HG03045 (cell line): ENCODE data around the gene LACTB.

ENCODE experiments used
- ATAC-seq: cut with Tn5 transposase; IDR thresholded peaks from one replicate; pipeline ENCODE4 v1.9.1; 2021; ENCODE audit warnings: mild to moderate bottlenecking, moderate library complexity; ENCODE audit not compliant: unreplicated experiment

LACTB gene, protein sequence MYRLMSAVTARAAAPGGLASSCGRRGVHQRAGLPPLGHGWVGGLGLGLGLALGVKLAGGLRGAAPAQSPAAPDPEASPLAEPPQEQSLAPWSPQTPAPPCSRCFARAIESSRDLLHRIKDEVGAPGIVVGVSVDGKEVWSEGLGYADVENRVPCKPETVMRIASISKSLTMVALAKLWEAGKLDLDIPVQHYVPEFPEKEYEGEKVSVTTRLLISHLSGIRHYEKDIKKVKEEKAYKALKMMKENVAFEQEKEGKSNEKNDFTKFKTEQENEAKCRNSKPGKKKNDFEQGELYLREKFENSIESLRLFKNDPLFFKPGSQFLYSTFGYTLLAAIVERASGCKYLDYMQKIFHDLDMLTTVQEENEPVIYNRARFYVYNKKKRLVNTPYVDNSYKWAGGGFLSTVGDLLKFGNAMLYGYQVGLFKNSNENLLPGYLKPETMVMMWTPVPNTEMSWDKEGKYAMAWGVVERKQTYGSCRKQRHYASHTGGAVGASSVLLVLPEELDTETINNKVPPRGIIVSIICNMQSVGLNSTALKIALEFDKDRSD

GRCh38 chr15:63121382-63122001 is at the start of gene LACTB:
Gene LACTB (plus strand): TSS chr15:63121861. CDS start chr15:63121872, 11 bp downstream.
- ATAC-seq, result peak; percentile 86

DNA sequence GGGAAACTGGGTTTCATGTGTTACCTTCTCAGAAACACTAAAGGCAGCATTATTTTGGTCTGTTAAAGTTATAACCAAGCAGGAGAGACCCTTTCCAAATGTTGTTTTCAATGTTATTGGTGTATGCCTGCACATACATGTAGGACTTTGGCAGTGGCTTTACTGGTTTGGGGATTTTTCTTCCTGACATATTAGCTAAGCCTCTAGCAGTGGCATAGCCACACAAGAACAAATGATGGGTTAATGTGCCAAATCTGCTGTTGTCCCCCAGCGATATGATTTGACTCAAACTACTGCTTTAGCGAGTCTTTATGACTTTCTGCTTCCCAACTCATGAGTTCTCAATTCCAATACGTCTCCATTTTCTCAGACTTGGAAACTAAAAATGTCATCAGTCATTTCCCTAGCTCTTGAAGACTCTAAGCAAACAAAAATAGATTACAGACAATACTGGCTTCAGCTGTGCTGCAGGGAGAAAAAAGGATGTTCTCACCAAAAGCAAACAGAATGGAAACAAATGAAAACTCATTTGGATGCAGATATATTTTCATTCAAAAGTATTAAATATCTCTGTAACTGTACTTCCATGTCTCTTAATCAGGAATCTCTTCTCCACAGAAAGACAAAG is 49.5 kb upstream of the LACTB start:
- ATAC-seq, result no peak

DNA sequence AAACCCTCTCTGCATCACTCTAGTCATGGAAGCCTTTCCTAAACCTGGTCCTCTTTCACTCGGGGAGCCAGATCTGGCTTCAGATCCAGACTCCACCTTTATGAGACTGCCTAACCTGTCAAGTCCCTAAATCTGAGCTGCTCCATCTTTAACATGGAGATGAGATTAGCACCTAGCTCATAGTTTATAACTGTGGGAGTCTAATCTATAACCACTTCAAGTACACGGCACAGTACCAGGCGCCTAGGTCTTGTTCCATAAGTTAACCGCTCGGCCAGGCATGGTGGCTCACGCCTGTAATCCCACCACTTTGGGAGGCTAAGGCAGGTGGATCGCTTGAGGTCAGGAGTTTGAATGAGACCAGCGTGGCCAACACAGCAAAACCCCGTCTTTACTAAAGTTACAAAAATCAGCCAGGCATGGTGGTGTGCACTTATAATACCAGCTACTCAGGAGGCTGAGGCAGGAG is 48.8 kb upstream of the LACTB start:
- no peak for ATAC-seq

- no peak for ATAC-seq
These were observed 48.0 kb upstream of the LACTB start for GRCh38 chr15:63073497-63074172.

- no peak for ATAC-seq
These were observed 46.4 kb upstream of the LACTB start for GRCh38 chr15:63075015-63075983.

DNA sequence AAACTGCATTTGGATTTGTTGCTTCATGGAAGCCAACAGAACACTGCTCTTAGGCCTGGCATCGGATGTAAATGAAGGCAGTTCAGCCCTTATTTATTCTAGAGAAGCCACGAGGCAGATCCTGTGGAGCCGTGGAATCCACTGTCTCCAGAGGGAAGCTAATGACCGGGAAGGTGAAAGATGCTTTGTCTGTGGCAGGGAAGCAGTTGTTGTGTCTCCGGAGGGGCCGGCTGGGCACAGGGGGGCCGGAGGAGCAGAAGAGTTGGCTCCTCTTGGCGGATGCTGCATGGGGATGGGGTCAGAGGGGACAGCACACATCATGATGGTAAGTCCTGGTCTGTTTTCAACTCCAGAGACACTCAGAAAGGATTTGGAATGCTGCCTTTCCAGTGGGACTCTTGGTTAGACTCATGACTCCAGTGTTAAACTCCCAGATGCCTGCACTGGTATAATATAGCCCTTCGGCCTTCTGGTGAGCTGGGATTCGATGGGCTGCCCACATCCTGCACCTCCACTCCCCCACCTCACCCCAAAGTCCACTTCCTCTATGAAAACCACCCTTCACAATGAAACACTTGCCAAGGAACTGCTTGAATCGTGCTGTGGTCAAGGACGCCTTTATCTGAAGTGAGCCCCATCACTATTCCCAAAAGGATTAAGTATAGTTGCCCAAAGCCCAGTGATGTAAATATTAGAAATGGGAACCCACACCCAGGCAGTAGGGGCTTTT is 45.5 kb upstream of the LACTB start:
- no peak for ATAC-seq

- no peak for ATAC-seq
These were observed 45.0 kb upstream of the LACTB start for GRCh38 chr15:63076714-63077046.

DNA sequence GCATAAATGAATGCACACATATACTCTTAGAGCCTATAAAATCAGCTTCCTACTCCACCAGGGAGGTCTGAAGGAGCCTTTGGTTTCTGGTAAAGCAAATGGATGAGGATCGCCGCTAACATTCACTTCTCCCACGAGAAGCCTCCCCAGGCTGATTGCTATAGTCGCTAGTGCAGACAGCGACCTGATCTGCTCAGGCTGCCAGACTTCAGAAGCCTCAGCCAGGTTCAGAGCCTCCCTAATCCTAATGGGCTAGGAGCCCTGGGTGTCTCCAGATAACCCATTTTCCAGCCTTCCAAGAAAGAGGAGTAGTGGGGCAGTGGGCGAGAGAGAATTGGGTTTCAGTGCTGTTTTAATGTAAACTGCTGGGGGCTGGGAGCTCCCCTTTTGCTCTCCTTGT is 43.7 kb upstream of the LACTB start:
- no peak for ATAC-seq

DNA sequence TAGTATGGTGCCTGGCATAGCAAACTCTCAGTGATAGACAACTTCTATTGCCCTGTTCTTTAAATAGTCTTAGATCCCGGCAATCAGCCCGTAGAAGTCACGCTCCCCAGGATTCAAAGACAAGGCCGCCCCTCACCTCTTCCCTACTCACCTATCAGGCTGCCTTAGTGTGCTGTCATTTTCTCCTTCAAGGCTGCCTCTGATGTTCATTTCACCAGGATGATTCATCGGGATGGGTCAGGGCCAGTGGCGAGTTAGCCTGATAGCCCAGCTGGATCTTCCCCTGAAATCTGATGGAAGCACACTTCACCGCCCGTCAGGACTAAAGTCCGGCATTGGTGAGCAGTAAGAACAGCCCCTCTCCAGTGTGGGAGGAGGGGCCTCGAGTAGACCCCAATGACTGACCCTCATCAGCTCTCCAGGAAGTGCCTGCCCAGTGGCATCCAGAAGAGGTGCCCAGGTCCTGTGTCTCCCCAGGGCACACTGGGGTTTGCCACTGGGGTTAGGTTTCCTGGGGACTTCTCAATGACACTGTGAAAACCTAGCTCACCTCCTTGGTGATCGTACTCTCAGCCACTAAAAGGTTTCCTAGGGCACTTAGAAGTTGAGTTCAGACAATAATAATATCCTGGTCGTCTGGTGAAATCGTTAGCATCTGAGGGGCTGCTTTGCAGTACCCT is 41.6 kb upstream of the LACTB start:
- ATAC-seq, result no peak

GRCh38 chr15:63080634-63081250 is 40.9 kb upstream of the LACTB start:
- ATAC-seq, result no peak

DNA sequence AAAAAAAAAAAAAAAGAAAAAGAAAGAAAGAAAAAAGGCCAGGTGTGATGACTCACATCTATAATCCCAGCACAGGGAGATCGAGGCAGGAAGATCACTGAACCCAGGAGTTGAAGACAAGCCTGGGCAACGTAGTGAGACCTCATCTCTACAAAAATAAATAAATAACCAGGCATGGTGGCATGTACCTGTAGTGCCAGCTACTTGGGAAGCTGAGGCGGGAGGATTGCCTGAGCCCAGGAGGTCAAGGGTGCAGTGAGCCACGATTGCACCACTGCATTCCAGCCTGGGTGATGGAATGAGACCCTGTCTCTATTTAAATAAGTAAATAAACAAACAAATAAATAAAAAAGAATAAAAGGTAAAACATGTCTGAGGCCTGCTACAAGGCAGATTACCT is 39.3 kb upstream of the LACTB start:
- no peak for ATAC-seq

DNA sequence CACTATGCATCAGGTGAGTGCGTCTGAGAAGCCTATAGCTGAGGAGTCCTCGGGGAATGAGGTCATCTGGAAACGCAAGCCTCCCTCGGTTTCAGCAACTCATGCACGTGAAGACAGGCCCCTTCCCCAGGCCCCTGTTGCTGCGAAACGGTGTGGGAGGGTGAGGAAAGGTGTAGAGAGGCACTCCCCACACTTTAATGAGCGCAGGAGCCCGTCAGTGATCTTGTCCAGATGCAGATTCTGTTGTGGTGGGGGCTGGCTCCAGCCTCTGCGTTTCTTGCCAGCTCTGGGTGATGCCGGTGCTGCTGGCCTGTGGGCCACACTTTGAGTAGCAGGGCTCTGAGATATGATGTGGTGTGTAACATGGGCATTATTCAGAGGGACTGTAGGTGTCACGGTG is 38.6 kb upstream of the LACTB start:
- no peak for ATAC-seq

- no peak for ATAC-seq
These were observed 38.1 kb upstream of the LACTB start for GRCh38 chr15:63083541-63083940.

DNA sequence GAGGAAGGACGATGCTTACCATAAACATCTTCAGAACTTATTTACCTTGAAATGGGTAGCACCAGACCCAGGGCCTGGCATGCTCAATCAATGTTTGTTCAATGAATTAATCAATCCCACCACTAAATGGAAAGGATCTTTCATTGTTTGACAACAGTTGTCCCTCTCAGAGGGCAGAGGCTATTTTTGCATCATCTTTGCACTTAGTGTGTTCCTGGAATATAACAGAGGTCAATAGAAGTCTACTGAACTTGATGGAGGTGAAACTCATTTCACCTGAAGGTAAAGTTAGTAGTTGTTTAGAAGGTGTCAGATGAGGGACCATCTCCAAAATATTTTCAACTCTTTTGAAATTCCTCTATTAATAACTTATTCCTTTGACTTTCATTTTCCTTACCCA is 36.9 kb upstream of the LACTB start:
- ATAC-seq, result no peak

- no peak for ATAC-seq
These were observed 36.4 kb upstream of the LACTB start for GRCh38 chr15:63085289-63085688.

DNA sequence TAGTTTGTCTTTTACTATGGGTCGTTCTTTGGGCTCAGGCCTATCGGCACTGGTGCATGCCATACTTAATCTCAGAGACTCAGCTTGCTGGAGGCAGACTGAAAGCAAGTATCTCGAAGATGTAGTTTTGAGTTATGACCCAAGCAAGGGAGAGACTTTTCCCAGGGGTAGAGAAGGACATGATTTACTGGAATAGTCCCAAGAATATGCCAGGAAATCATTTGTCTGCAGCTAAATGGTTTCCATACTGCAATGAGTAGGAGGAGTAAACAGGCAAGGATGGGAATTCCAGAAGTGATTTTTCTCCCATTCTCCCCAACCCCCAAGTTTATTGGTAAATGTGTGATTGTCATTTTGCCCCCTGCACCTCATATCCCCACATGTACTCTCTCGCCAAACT is 35.4 kb upstream of the LACTB start:
- ATAC-seq, result no peak

GRCh38 chr15:63086947-63087346 is 34.7 kb upstream of the LACTB start:
- no peak for ATAC-seq

DNA sequence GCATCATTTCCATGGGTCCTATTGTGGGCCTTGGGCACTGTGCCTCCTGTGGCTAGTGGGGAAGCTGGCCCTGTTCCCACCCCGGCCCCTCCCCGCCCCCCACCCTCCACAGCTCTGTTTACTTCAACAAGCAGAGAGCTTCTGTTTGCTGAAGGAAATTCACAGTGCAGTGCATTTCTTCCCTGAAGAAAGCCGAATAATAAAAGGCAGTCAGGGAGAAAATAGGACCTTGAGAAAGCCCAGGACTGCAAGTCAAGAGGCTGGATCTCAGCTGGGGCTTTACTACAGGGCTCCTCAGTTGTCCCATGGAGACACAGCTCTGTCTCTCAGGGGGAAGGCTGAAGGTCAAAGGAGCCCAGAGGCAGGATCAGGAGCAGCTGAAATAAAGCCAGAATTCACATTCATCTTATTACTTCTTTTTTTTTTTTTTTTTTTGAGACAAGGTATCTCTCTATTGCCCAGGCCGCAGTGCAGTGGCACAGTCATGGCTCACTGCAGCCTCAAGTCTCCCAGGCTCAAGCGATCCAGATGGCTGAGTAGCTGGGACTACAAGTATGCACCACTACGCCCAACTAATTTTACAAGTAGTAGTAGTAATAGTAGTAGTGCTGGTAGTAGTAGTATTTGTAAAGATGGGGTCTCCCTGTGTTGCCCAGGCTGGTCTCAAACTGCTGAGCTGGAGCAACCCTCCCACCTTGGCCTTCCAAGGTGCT is 33.0 kb upstream of the LACTB start:
- ATAC-seq, result no peak
